Astrocyte of the spinal cord (primary cell): ENCODE results near the gene AS3MT.

Source experiments
- DNase-seq: peaks from one replicate; pipeline ENCODE4 v3.0.0; 2011; ENCODE audit warnings: low read depth, low spot score
- H3K4me3 ChIP-seq: 2 replicates; pipeline ENCODE4 v1.5.1; 2011; ENCODE audit warnings: low read depth, mild to moderate bottlenecking, low read length, moderate library complexity
- CTCF ChIP-seq: IDR thresholded peaks from 2 replicates; pipeline ENCODE4 v1.5.1; 2012; ENCODE audit warnings: low read depth, mild to moderate bottlenecking, low read length, inconsistent platforms
- in situ Hi-C: cut with HindIII; loops from 2 replicates; pipeline ENCODE4 v1.10.0; 2017; ENCODE audit warnings: low sequenced_read_pairs

AS3MT gene

GRCh38 chr10:102906507-102906906 is 37.2 kb downstream of the AS3MT start:
- DNase-seq: no peak
- in situ Hi-C loops: no loop called here
- no peak for TF ChIP-seq CTCF
- H3K4me3 ChIP-seq: no peak overlapping the region

GRCh38 chr10:102914781-102915180 is 45.5 kb downstream of the AS3MT start:
- no peak for TF ChIP-seq CTCF
- in situ Hi-C loops: no loop called here
- no peak for DNase-seq
- H3K4me3 ChIP-seq: no peak overlapping the region

- no peak for DNase-seq
- H3K4me3 ChIP-seq: no peak overlapping the region
- in situ Hi-C loops: no loop called here
- no peak for TF ChIP-seq CTCF
Observed at GRCh38 chr10:102916173-102916572, 46.9 kb downstream of the AS3MT start.

GRCh38 chr10:102917314-102917961 is 48.2 kb downstream of the AS3MT start:
- peak; percentile 94 for TF ChIP-seq CTCF
- DNase-seq: peak; percentile 65
- in situ Hi-C loops: no loop called here
- peak overlapping the region; percentile 87 for H3K4me3 ChIP-seq

- no peak for TF ChIP-seq CTCF
- in situ Hi-C loops: no loop called here
- DNase-seq: peak; percentile 100
- peak within 1 kb of the TSS; percentile 87 for H3K4me3 ChIP-seq
Observed at GRCh38 chr10:102917962-102918816, 48.9 kb downstream of the AS3MT start, which contains the start of gene CNNM2. CNNM2 (plus strand) TSS chr10:102918294; CDS start chr10:102918481, 187 bp downstream.

GRCh38 chr10:102918817-102919245 is 49.6 kb downstream of the AS3MT start:
- no peak for TF ChIP-seq CTCF
- DNase-seq: no peak
- in situ Hi-C loops: no loop called here
- peak overlapping the region; percentile 87 for H3K4me3 ChIP-seq
